ENCODE results near the gene VEGFC.

The VEGFC gene, protein sequence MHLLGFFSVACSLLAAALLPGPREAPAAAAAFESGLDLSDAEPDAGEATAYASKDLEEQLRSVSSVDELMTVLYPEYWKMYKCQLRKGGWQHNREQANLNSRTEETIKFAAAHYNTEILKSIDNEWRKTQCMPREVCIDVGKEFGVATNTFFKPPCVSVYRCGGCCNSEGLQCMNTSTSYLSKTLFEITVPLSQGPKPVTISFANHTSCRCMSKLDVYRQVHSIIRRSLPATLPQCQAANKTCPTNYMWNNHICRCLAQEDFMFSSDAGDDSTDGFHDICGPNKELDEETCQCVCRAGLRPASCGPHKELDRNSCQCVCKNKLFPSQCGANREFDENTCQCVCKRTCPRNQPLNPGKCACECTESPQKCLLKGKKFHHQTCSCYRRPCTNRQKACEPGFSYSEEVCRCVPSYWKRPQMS

GRCh38 chr4:176792326-176793059 lies at the start of gene VEGFC:
Gene VEGFC, minus strand, starts transcription at chr4:176792922. Its CDS starts 611 bp downstream, at chr4:176792311.
- in situ Hi-C loops (cut with HindIII; ENCODE audit: low sequenced_read_pairs), result no loop called here

DNA sequence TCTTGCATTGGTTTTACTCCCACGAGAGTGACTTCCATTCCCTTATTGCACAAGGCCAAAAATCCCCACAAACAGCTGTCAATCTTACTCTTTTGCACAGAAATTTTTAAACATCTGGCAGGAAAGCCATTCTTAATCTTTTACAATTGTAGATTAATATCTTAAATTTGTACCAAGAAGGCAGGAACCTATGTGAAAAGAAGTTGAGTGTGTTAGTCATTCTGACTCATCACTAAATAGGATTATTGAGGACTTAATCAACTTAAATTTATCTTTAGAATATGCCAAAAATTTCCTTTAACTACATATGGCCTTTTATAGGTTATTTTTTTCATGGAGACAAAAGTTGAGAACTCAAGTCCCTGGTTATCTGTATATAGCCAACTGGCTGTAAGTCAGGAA lies 49.0 kb upstream of the VEGFC start:
- in situ Hi-C loops (cut with HindIII; ENCODE audit: low sequenced_read_pairs), result no loop called here

DNA sequence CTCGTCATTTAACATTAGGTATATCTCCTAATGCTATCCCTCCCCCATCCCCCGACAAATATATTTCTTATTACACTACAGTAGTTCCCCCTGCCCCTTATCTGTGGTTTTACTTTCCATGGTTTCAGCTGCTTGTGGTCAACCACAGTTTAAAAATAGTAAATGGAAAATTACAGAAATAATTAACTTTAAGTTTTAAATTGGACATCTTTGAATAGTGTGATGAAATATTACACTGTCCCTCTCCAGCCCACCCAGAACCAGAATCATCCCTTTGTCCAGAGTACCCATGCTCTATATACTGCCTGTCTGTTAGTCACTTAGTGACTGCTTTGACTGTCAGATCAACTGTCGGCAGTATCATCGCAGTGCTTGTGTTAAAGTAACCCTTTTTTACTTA lies 47.4 kb upstream of the VEGFC start:
- in situ Hi-C loops (cut with HindIII; ENCODE audit: low sequenced_read_pairs), result no loop called here

- in situ Hi-C loops (cut with HindIII; ENCODE audit: low sequenced_read_pairs), result no loop called here
These were observed 46.9 kb upstream of the VEGFC start for GRCh38 chr4:176839656-176840055.

GRCh38 chr4:176838601-176839433 lies 46.1 kb upstream of the VEGFC start:
- in situ Hi-C loops (cut with HindIII; ENCODE audit: low sequenced_read_pairs), result no loop called here

- in situ Hi-C loops (cut with HindIII; ENCODE audit: low sequenced_read_pairs), result no loop called here
These were observed 44.6 kb upstream of the VEGFC start for GRCh38 chr4:176837169-176837895.

GRCh38 chr4:176834531-176834930 lies 41.8 kb upstream of the VEGFC start:
- in situ Hi-C loops (cut with HindIII; ENCODE audit: low sequenced_read_pairs), result no loop called here

- in situ Hi-C loops (cut with HindIII; ENCODE audit: low sequenced_read_pairs), result no loop called here
These were observed 40.9 kb upstream of the VEGFC start for GRCh38 chr4:176833400-176834175.

GRCh38 chr4:176830971-176831370 lies 38.2 kb upstream of the VEGFC start:
- in situ Hi-C loops (cut with HindIII; ENCODE audit: low sequenced_read_pairs), result no loop called here

- in situ Hi-C loops (cut with HindIII; ENCODE audit: low sequenced_read_pairs), result no loop called here
These were observed 32.9 kb upstream of the VEGFC start for GRCh38 chr4:176825586-176825985.

- in situ Hi-C loops (cut with HindIII; ENCODE audit: low sequenced_read_pairs), result no loop called here
These were observed 32.1 kb upstream of the VEGFC start for GRCh38 chr4:176824645-176825366.

- in situ Hi-C loops (cut with HindIII; ENCODE audit: low sequenced_read_pairs), result no loop called here
These were observed 25.8 kb upstream of the VEGFC start for GRCh38 chr4:176818531-176818930.

DNA sequence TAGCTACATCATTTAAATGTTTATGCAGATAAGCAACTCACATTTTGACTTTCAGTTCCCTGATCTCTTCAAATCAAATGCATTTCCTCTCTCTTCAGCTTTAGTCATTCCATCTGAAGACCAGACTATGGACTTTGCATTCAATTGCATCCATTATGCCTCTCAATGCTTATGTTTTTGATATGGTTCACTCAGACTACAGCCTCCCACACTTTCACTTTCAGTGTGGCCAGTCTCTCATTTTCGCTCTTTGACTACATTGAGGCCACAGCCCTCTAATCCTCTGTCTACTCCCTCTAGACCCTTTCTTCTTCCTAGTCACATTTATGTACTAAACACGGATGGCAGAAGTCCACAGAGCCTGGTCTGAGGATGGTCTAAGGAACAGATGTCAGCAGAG lies 24.5 kb upstream of the VEGFC start:
- in situ Hi-C loops (cut with HindIII; ENCODE audit: low sequenced_read_pairs), result no loop called here

DNA sequence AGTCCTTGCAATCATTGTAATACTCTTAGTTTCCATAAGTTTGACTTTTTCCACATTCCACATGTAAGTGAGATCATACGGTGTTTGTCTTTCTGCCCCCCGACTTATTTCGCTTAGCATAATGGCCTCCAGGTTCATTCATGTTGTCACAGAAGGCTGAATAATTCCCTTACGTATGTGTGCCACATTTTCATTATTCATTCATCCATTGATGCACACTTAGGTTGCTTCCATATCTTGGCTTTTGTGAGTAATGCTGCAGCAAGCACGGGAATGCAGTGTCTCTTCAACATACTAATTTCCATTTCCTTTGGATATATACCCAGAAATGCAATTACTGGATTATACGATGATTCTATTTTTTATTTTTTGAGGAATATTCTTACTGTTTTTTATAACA lies 22.0 kb upstream of the VEGFC start:
- in situ Hi-C loops (cut with HindIII; ENCODE audit: low sequenced_read_pairs), result no loop called here

DNA sequence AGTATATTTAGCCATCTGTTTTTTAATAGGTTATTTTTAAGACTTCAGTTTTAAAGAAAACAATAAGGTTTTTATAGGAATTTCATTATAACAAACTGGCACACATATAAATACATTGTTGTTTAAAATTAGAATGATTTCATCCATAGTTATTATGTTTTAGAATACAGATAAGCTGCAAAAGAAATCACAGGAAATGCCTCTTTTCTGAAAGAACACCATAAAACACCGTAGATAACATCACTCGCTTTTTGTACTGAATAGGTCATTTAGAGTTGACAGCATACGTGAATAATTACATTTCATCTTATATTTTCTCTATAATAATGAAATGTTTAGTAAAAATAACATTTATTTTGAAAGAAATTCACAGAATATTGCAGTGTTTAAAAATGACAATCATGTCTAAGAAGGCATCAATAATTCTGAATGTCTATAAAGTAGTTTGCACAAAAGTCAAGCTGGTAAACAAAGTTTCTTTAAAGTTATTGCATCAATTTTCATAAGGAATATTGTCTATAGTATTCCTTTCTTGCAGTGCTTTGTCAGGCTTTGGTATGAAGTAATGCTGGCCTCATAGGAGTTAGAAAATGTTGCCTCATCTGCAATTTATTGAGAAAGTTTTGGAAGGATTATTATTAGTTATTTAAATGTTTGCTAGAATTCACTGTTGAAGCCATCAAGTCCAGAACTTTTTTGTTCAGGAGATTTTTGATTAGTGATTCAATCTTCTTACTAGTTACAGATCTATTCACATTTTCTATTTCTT lies 17.9 kb upstream of the VEGFC start:
- in situ Hi-C loops (cut with HindIII; ENCODE audit: low sequenced_read_pairs), result no loop called here

DNA sequence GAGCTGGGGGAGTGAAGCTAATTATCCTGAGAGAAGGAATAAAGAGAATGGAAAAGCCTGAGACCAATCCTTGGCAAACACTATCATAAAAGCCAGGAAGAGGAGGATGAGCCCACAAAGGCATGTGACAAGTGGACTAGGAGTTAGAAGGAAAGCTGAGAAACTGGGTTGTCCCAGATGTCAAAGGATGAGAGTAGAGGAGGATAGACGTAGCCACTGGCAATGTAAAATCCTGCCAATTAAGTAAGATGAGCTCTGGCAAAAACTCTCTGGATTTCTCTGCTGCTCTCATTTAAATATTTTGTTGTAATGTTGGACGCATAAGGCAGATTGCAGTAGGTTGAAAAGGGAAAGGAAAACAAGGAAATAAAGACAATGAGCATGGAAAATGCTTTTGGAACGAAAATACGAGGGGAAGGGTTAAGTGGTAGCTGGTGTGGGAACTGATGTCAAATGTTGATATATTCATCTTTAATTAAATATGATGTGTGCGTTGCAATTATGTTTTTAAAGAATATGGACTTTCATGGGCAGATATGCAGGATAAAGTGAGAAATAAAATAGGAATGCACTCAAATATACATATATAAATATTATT lies 14.2 kb upstream of the VEGFC start:
- in situ Hi-C loops (cut with HindIII; ENCODE audit: low sequenced_read_pairs), result no loop called here

DNA sequence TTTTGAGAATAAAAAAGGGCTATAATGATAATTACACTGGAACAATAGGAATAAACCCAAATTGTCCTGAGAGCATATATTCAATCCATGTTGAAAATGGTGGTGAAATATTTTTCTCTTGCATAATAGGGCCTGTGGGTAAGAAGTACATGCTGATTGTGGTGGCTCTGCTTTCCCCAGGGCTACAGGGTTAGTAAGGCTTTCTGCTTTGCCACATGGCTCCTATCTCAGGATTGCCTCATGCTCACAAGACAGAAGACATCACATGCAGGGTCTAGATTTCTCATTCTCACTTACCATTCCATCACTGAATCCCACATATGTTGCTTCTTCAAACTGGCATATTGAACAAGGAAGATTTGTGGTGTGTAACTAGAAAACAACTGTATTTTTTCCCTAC lies 12.4 kb upstream of the VEGFC start:
- in situ Hi-C loops (cut with HindIII; ENCODE audit: low sequenced_read_pairs), result no loop called here

- in situ Hi-C loops (cut with HindIII; ENCODE audit: low sequenced_read_pairs), result no loop called here
These were observed 8.3 kb upstream of the VEGFC start for GRCh38 chr4:176800891-176801534.
